Measurements from ENCODE around the gene HTT-AS.

The HTT-AS gene

DNA sequence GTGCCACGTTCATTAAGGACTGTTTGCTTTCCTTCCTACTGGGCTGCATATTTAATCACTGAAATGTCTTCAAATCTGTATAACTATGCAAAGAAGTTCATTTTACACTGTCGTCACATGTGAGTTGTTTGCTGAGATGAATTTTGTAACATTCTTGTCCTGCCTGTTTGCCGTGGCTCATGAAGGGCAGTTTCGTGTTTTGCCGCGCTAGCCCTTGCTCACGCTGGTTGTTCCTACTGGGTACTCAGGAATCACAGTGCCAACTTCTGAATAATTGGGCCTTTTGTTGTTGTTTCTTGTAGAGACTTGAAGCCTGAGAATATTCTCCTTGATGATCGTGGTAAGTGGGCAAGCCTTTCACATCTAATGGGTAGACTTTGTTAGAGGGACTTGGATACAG lies 52.2 kb downstream of the HTT-AS start:
- TF ChIP-seq, protein P1, sequence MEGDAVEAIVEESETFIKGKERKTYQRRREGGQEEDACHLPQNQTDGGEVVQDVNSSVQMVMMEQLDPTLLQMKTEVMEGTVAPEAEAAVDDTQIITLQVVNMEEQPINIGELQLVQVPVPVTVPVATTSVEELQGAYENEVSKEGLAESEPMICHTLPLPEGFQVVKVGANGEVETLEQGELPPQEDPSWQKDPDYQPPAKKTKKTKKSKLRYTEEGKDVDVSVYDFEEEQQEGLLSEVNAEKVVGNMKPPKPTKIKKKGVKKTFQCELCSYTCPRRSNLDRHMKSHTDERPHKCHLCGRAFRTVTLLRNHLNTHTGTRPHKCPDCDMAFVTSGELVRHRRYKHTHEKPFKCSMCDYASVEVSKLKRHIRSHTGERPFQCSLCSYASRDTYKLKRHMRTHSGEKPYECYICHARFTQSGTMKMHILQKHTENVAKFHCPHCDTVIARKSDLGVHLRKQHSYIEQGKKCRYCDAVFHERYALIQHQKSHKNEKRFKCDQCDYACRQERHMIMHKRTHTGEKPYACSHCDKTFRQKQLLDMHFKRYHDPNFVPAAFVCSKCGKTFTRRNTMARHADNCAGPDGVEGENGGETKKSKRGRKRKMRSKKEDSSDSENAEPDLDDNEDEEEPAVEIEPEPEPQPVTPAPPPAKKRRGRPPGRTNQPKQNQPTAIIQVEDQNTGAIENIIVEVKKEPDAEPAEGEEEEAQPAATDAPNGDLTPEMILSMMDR (IDR thresholded peaks at IDR 0.05): no peak
- DNase-seq: no peak
- intact Hi-C loops (cut with DNase I; ENCODE audit: low total_unique reads): no loop called here
- Histone ChIP-seq H3K9me3 (no peaks in the 10 kb centered on the region), H3K27me3 (no peaks in the 10 kb centered on the region), H3K27ac (no peak overlapping the region), H3K36me3 (no peaks in the 10 kb centered on the region), H3K4me1 (no peaks in the 10 kb centered on the region), H3K4me3 (no peak overlapping the region)

DNA sequence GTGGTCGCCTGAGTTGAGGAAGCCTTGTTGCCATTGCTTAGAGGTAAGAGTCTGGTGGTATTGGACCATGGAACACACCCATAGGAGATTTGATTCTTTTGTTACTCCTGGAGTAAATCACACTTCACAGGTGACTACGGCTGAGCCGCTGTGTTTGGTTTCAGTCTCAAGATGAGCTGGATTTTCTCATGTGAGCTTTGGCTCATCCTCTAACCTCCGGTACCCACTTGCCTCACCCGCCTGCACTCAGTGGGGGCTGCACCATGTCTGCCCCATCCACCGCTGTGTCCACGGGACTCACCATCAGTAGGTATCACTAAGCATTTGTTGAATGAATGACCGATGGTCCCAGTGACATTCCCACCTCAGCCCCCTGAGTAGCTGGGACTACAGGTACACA lies 52.7 kb downstream of the HTT-AS start:
- Histone ChIP-seq H3K27ac (no peak overlapping the region), H3K9me3 (no peaks in the 10 kb centered on the region), H3K27me3 (no peaks in the 10 kb centered on the region), H3K4me1 (no peaks in the 10 kb centered on the region), H3K36me3 (no peaks in the 10 kb centered on the region), H3K4me3 (no peak overlapping the region)
- peak in 1 of 2 donors; percentile 19 for DNase-seq
- TF ChIP-seq, protein P1 (IDR thresholded peaks at IDR 0.05): no peak
- intact Hi-C loops (cut with DNase I; ENCODE audit: low total_unique reads): no loop called here

DNA sequence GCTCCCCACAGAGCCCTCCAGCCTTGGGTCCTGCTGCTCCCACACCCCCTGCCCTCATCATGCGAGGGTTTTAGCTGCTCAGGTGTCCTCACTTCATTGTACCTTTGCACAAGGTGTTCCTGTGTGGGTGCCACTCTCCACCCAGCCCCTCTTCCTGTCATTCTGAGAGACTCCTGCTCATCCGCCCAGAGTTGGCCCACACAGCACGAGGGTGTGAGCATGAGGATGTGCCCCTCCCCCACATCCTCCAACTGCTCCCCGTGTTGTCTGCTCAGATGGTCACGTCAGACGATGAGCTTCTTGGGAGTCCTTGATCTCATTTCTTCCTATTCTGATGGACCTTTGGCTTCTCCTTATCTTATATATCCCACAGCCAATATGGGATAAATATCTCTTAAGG lies 53.2 kb downstream of the HTT-AS start:
- Histone ChIP-seq H3K4me1 (no peaks in the 10 kb centered on the region), H3K36me3 (no peaks in the 10 kb centered on the region), H3K27ac (no peak overlapping the region), H3K9me3 (no peaks in the 10 kb centered on the region), H3K27me3 (no peaks in the 10 kb centered on the region), H3K4me3 (no peak overlapping the region)
- intact Hi-C loops (cut with DNase I; ENCODE audit: low total_unique reads): no loop called here
- TF ChIP-seq, protein P1 (IDR thresholded peaks at IDR 0.05): no peak
- DNase-seq: peak in 1 of 2 donors; percentile 21

DNA sequence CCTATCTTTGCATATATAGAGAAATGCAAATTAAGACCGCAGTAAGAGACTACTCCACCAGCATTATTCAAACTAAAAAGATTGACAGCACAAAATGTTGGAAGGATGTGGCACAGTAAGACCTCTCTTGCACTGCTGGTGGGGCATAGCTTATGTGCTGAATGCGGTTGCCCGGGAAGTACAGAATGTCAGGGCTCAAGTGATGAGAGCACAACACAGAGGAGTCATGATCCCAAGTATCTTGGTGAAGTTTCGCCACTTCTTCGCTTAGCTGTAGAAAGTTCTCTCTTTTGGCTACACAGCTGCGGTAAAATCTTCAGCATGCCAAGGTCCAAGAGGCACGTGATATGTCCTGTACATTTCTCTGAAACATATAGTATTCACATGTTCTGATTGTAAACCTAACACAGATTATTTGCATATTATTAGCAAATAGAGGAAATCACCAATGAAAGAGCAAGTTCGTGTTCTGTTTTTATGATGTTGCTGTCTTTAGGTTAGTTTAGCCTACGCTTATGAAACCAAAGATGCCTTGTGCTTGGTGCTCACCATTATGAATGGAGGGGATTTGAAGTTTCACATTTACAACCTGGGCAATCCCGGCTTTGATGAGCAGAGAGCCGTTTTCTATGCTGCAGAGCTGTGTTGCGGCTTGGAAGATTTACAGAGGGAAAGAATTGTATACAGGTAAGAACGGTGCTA lies 55.0 kb downstream of the HTT-AS start:
- Histone ChIP-seq H3K4me1 (no peaks in the 10 kb centered on the region), H3K27me3 (no peaks in the 10 kb centered on the region), H3K27ac (no peak overlapping the region), H3K4me3 (no peak overlapping the region), H3K36me3 (no peaks in the 10 kb centered on the region), H3K9me3 (no peaks in the 10 kb centered on the region)
- DNase-seq: peak in 1 of 2 donors; percentile 1
- intact Hi-C loops (cut with DNase I; ENCODE audit: low total_unique reads): no loop called here
- TF ChIP-seq, protein P1 (IDR thresholded peaks at IDR 0.05): no peak

DNA sequence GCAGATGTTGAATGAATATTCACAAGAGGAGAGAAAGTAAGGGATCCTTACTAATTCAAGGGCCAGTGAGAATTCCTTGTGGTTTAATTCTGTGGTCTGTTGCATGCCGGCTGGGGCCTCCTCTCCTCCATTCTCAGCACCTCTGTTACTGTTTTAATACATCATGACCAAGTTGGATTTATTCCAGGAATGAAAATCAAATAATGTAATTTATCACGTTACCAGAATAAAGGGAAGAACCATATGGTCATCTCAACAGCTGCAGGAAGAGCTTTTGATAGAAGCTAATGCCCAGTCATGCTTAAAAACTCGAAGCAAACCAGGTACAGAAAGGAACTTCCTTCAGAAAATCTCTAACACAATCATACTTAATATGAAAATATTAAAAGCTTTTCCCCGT lies 56.8 kb downstream of the HTT-AS start:
- Histone ChIP-seq H3K9me3 (no peaks in the 10 kb centered on the region), H3K4me3 (no peak overlapping the region), H3K4me1 (no peaks in the 10 kb centered on the region), H3K27ac (no peak overlapping the region), H3K36me3 (no peaks in the 10 kb centered on the region), H3K27me3 (no peaks in the 10 kb centered on the region)
- intact Hi-C loops (cut with DNase I; ENCODE audit: low total_unique reads): no loop called here
- TF ChIP-seq, protein P1 (IDR thresholded peaks at IDR 0.05): no peak
- DNase-seq: no peak

DNA sequence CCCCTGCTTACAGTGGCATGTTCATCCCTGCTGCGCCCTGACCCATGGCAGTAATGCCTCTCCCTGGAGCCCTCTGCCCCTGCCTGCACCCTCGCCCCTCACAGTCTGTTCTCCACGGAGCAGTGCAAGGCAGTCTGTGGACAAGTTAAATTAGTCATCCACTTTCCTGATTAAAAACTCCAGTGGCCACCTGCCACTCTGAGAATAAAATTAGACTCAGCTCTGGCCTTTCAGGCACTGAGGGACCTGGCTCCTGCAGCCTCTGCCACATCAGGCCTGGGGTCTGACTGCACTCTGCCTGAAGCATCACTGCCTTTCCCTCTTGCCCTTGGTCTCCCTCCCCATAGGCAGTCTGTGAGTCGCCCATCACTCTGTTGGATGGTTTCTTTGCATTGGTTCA lies 57.4 kb downstream of the HTT-AS start:
- TF ChIP-seq, protein P1 (IDR thresholded peaks at IDR 0.05): no peak
- H3K4me3 ChIP-seq: no peak overlapping the region
- DNase-seq: no peak
- H3K36me3 ChIP-seq: no peaks in the 10 kb centered on the region
- no peaks in the 10 kb centered on the region for H3K27me3 ChIP-seq
- H3K9me3 ChIP-seq: no peaks in the 10 kb centered on the region
- intact Hi-C loops (cut with DNase I; ENCODE audit: low total_unique reads): no loop called here
- H3K4me1 ChIP-seq: no peaks in the 10 kb centered on the region
- no peak overlapping the region for H3K27ac ChIP-seq
